Measurements from ENCODE around the gene PTPRM. TPM values are rescaled to one million over a fixed set of nuclear protein-coding genes. Genes with fewer than 3 reads are reported as not detected.

Gene PTPRM
- total and polyA plus RNA-seq, 2 of the 4 experiments (the other 2 are of a cell fraction) = 28.3 to 51.2 TPM

- peak; percentile 67; the same call in 1 of the 2 replicates for TF ChIP-seq MAZ (IDR thresholded peaks at IDR 0.05; ENCODE audit: borderline replicate concordance, low read depth, low read length)
- peak; percentile 70 for TF ChIP-seq POLR2A (IDR thresholded peaks at IDR 0.05; ENCODE audit: low read depth, low read length)
- no peak for TF ChIP-seq CHD1 (IDR thresholded peaks at IDR 0.05; ENCODE audit: low read depth, low read length)
- TF ChIP-seq NFE2L2 (IDR thresholded peaks at IDR 0.05; ENCODE audit: low read depth, low read length) = no peak
- 0 out of 2 replicates have a peak, but pooled peaks have one; percentile 4 for TF ChIP-seq USF2 (IDR thresholded peaks at IDR 0.05; ENCODE audit: low read depth, low read length)
These were observed at the start of gene PTPRM (continued) for GRCh38 chr18:7566567-7567473.
